GM04503 (cell line): ENCODE results near the gene PLCH1.

Source experiments
- DNase-seq: peaks from one replicate; pipeline ENCODE4 v3.0.0-alpha.2; 2012; ENCODE audit warnings: low read depth

The PLCH1 gene

GRCh38 chr3:155746703-155747102, 1.8 kb upstream of the PLCH1 start:
- no peak for DNase-seq

- no peak for DNase-seq
These were observed 1.1 kb upstream of the PLCH1 start for GRCh38 chr3:155745795-155746550.

- DNase-seq, result no peak
These were observed 753 bp downstream of the PLCH1 start for GRCh38 chr3:155744010-155744625.

GRCh38 chr3:155743606-155744005, 1.3 kb downstream of the PLCH1 start:
- no peak for DNase-seq

- DNase-seq, result no peak
These were observed 2.4 kb downstream of the PLCH1 start for GRCh38 chr3:155742349-155742965.

- no peak for DNase-seq
These were observed 3.3 kb downstream of the PLCH1 start for GRCh38 chr3:155741603-155742002.

- DNase-seq, result no peak
These were observed 3.8 kb downstream of the PLCH1 start for GRCh38 chr3:155741101-155741500.

- no peak for DNase-seq
These were observed 5.7 kb downstream of the PLCH1 start for GRCh38 chr3:155739154-155739553.

GRCh38 chr3:155738580-155739076, 6.2 kb downstream of the PLCH1 start:
- DNase-seq, result no peak

- no peak for DNase-seq
These were observed 6.9 kb downstream of the PLCH1 start for GRCh38 chr3:155737844-155738460.

GRCh38 chr3:155736381-155736780, 8.5 kb downstream of the PLCH1 start:
- DNase-seq, result no peak

GRCh38 chr3:155730843-155731242, 14.0 kb downstream of the PLCH1 start:
- DNase-seq, result no peak

- no peak for DNase-seq
These were observed 17.0 kb downstream of the PLCH1 start for GRCh38 chr3:155727836-155728235.

GRCh38 chr3:155714295-155714718, 30.6 kb downstream of the PLCH1 start:
- DNase-seq, result no peak

- peak; percentile 3 for DNase-seq
These were observed 32.9 kb downstream of the PLCH1 start for GRCh38 chr3:155712008-155712407.

GRCh38 chr3:155704771-155705559, 39.9 kb downstream of the PLCH1 start:
- DNase-seq, result no peak

GRCh38 chr3:155704061-155704460, 40.8 kb downstream of the PLCH1 start:
- no peak for DNase-seq

- no peak for DNase-seq
These were observed 41.9 kb downstream of the PLCH1 start for GRCh38 chr3:155702745-155703591.

GRCh38 chr3:155701882-155702465, 42.9 kb downstream of the PLCH1 start:
- peak; percentile 11 for DNase-seq

- DNase-seq, result no peak
These were observed 47.3 kb downstream of the PLCH1 start for GRCh38 chr3:155697542-155697941.
